ENCODE data around the gene PAX8.

The PAX8 gene

GRCh38 chr2:113227698-113228097 lies 51.0 kb downstream of the PAX8 start:
- H3K27me3 ChIP-seq (ENCODE audit: low read depth, low read length): no peaks in the 10 kb centered on the region
- no peak overlapping the region for H3K4me2 ChIP-seq (ENCODE audit: low read length)
- no peak overlapping the region for H3K9ac ChIP-seq (ENCODE audit: low read length)
- no peak overlapping the region for H3K27ac ChIP-seq (ENCODE audit: low read length)
- H4K20me1 ChIP-seq (ENCODE audit: insufficient read depth, low read length): no peaks in the 10 kb centered on the region
- no peaks in the 10 kb centered on the region for H3K36me3 ChIP-seq (replicated peaks; ENCODE audit: low read depth, low read length)
- no peaks in the 10 kb centered on the region for H3K79me2 ChIP-seq (ENCODE audit: low read length)
- H3K4me1 ChIP-seq (ENCODE audit: low read length): no peaks in the 10 kb centered on the region
- H2AFZ ChIP-seq (ENCODE audit: low read depth, low read length): no peak overlapping the region
- no peak for TF ChIP-seq CTCF (IDR thresholded peaks at IDR 0.05; ENCODE audit: low read depth, low read length)
- no peak for TF ChIP-seq EZH2phosphoT487 (IDR thresholded peaks at IDR 0.05; ENCODE audit: low read depth)
- H3K4me3 ChIP-seq (ENCODE audit: low read length): no peak overlapping the region
- H3K9me3 ChIP-seq (ENCODE audit: insufficient read depth, low read length): no peaks in the 10 kb centered on the region

GRCh38 chr2:113227290-113227689 lies 51.4 kb downstream of the PAX8 start:
- no peaks in the 10 kb centered on the region for H3K9me3 ChIP-seq (ENCODE audit: insufficient read depth, low read length)
- no peaks in the 10 kb centered on the region for H4K20me1 ChIP-seq (ENCODE audit: insufficient read depth, low read length)
- no peak overlapping the region for H3K9ac ChIP-seq (ENCODE audit: low read length)
- no peaks in the 10 kb centered on the region for H3K79me2 ChIP-seq (ENCODE audit: low read length)
- H3K36me3 ChIP-seq (replicated peaks; ENCODE audit: low read depth, low read length): no peaks in the 10 kb centered on the region
- no peak overlapping the region for H3K27ac ChIP-seq (ENCODE audit: low read length)
- H3K4me3 ChIP-seq (ENCODE audit: low read length): no peak overlapping the region
- no peaks in the 10 kb centered on the region for H3K4me1 ChIP-seq (ENCODE audit: low read length)
- no peak overlapping the region for H2AFZ ChIP-seq (ENCODE audit: low read depth, low read length)
- TF ChIP-seq CTCF (IDR thresholded peaks at IDR 0.05; ENCODE audit: low read depth, low read length) (no peak), EZH2phosphoT487 (IDR thresholded peaks at IDR 0.05; ENCODE audit: low read depth) (no peak)
- H3K4me2 ChIP-seq (ENCODE audit: low read length): no peak overlapping the region
- no peaks in the 10 kb centered on the region for H3K27me3 ChIP-seq (ENCODE audit: low read depth, low read length)

- Histone ChIP-seq H3K27ac (ENCODE audit: low read length) (no peak overlapping the region), H4K20me1 (ENCODE audit: insufficient read depth, low read length) (no peaks in the 10 kb centered on the region), H3K36me3 (replicated peaks; ENCODE audit: low read depth, low read length) (no peaks in the 10 kb centered on the region), H3K9ac (ENCODE audit: low read length) (no peak overlapping the region), H3K9me3 (ENCODE audit: insufficient read depth, low read length) (no peaks in the 10 kb centered on the region), H3K4me3 (ENCODE audit: low read length) (no peak overlapping the region), H3K4me1 (ENCODE audit: low read length) (no peaks in the 10 kb centered on the region), H3K27me3 (ENCODE audit: low read depth, low read length) (no peaks in the 10 kb centered on the region), H3K79me2 (ENCODE audit: low read length) (no peaks in the 10 kb centered on the region), H3K4me2 (ENCODE audit: low read length) (no peak overlapping the region), H2AFZ (ENCODE audit: low read depth, low read length) (no peak overlapping the region)
- TF ChIP-seq CTCF (IDR thresholded peaks at IDR 0.05; ENCODE audit: low read depth, low read length): no peak
These were observed 52.3 kb downstream of the PAX8 start for GRCh38 chr2:113226462-113226861.

GRCh38 chr2:113225263-113226259 lies 53.2 kb downstream of the PAX8 start:
- Histone ChIP-seq H3K4me2 (ENCODE audit: low read length) (no peak overlapping the region), H3K27ac (ENCODE audit: low read length) (no peak overlapping the region), H3K27me3 (ENCODE audit: low read depth, low read length) (no peaks in the 10 kb centered on the region), H3K79me2 (ENCODE audit: low read length) (no peaks in the 10 kb centered on the region), H3K9ac (ENCODE audit: low read length) (no peak overlapping the region), H3K4me3 (ENCODE audit: low read length) (no peak overlapping the region), H4K20me1 (ENCODE audit: insufficient read depth, low read length) (no peaks in the 10 kb centered on the region), H2AFZ (ENCODE audit: low read depth, low read length) (no peak overlapping the region), H3K9me3 (ENCODE audit: insufficient read depth, low read length) (no peaks in the 10 kb centered on the region), H3K36me3 (replicated peaks; ENCODE audit: low read depth, low read length) (no peaks in the 10 kb centered on the region), H3K4me1 (ENCODE audit: low read length) (no peaks in the 10 kb centered on the region)
- TF ChIP-seq CTCF (IDR thresholded peaks at IDR 0.05; ENCODE audit: low read depth, low read length): no peak
- TF ChIP-seq EZH2phosphoT487 (IDR thresholded peaks at IDR 0.05; ENCODE audit: low read depth): no peak
